CD14-positive monocyte (primary cell): ENCODE results near the gene CDCA4. TPM values are rescaled to one million over a fixed set of nuclear protein-coding genes. Genes with fewer than 3 reads are reported as not detected.
A peak's percentile ranks its signal among the peaks of the same experiment; 100 is the strongest.

Experiments
- DNase-seq, 3 donors: peaks; one replicate each; pipeline ENCODE4 v3.0.0-alpha.2; 2011 to 2022
- H2AFZ ChIP-seq: 2 replicates; pipeline ENCODE4 v1.6.0; 2012; ENCODE audit warnings: mild to moderate bottlenecking, low read depth, low read length, inconsistent platforms; ENCODE audit not compliant: insufficient read depth, poor library complexity, severe bottlenecking
- H3K27ac ChIP-seq, 2 donors: 1 replicate in 1 of 2; 2 replicates in 1 of 2; pipeline ENCODE4 v1.5.1; 2012 to 2013; ENCODE audit warnings: low read length in 2 of 2, control low read depth in 1 of 2, inconsistent platforms in 1 of 2, low read depth in 1 of 2, mild to moderate bottlenecking in 1 of 2
- H3K27me3 ChIP-seq, 2 donors: one replicate each; pipeline versions ENCODE4 v1.6.0 to v1.6.1; 2011 to 2013; ENCODE audit warnings: low read length in 2 of 2; ENCODE audit not compliant: control insufficient read depth in 2 of 2, insufficient read depth in 2 of 2
- H3K36me3 ChIP-seq, 2 donors: replicated peaks in 1 of 2; 1 replicate in 1 of 2; 2 replicates in 1 of 2; pipeline versions ENCODE4 v1.5.1 to v1.6.1; 2012 to 2013; ENCODE audit warnings: low read length in 2 of 2, control low read depth in 1 of 2, inconsistent platforms in 1 of 2, mild to moderate bottlenecking in 1 of 2; ENCODE audit not compliant: insufficient read depth in 2 of 2, control insufficient read depth in 1 of 2
- H3K4me1 ChIP-seq, 2 donors: 1 replicate in 1 of 2; 2 replicates in 1 of 2; pipeline versions ENCODE4 v1.5.1 to v1.6.1; 2012 to 2013; ENCODE audit warnings: low read length in 2 of 2, control low read depth in 1 of 2, inconsistent platforms in 1 of 2, mild to moderate bottlenecking in 1 of 2, moderate library complexity in 1 of 2; ENCODE audit not compliant: insufficient read depth in 2 of 2, control insufficient read depth in 1 of 2
- H3K4me2 ChIP-seq: replicated peaks from 2 replicates; pipeline ENCODE3; 2012; ENCODE audit warnings: low read length, moderate library complexity, mild to moderate bottlenecking; ENCODE audit not compliant: poor library complexity, severe bottlenecking; ENCODE audit errors: extremely low read depth
- H3K4me3 ChIP-seq, 3 experiments: fragments of 200-600 bp in 1 of 3; sonication (generic) in 1 of 3; replicated peaks in 1 of 3; 1 replicate in 2 of 3; 2 replicates in 1 of 3; pipeline ENCODE4 v1.5.1; 2011 to 2013; ENCODE audit warnings: low read length in 3 of 3, mild to moderate bottlenecking in 3 of 3, control low read depth in 2 of 3, low read depth in 2 of 3, inconsistent platforms in 1 of 3, moderate library complexity in 1 of 3
- H3K79me2 ChIP-seq: 2 replicates; pipeline ENCODE4 v1.6.0; 2012; ENCODE audit warnings: mild to moderate bottlenecking, control low read depth, inconsistent platforms, low read length, moderate library complexity; ENCODE audit not compliant: insufficient read depth
- H3K9ac ChIP-seq: 2 replicates; pipeline ENCODE4 v1.6.0; 2017; ENCODE audit warnings: low read length, mild to moderate bottlenecking; ENCODE audit not compliant: insufficient read depth, poor library complexity, severe bottlenecking
- H3K9me3 ChIP-seq, 2 donors: replicated peaks in 1 of 2; 1 replicate in 1 of 2; 2 replicates in 1 of 2; pipeline versions ENCODE4 v1.5.1 to v1.6.1; 2012 to 2013; ENCODE audit warnings: low read length in 2 of 2, control low read depth in 1 of 2; ENCODE audit not compliant: control insufficient read depth in 1 of 2, insufficient read depth in 1 of 2
- H4K20me1 ChIP-seq: 2 replicates; pipeline ENCODE4 v1.6.0; 2012; ENCODE audit warnings: mild to moderate bottlenecking, low read length, control low read depth, moderate library complexity; ENCODE audit not compliant: insufficient read depth
- H3K27ac Mint-ChIP-seq, 7 donors: one replicate each; pipeline ENCODE4 v1.8.0; 2020; ENCODE audit warnings: mild to moderate bottlenecking in 7 of 7, mixed read lengths in 7 of 7, moderate library complexity in 6 of 7, inconsistent platforms in 2 of 7
- H3K27me3 Mint-ChIP-seq, 3 donors: one replicate each; pipeline ENCODE4 v1.8.0; 2021 to 2022; ENCODE audit warnings: low read depth in 3 of 3, mild to moderate bottlenecking in 3 of 3, mixed read lengths in 3 of 3, moderate library complexity in 3 of 3, inconsistent platforms in 1 of 3
- H3K36me3 Mint-ChIP-seq, 2 donors: one replicate each; pipeline ENCODE4 v1.8.0; 2020; ENCODE audit warnings: mixed read lengths in 2 of 2, inconsistent platforms in 1 of 2, mild to moderate bottlenecking in 1 of 2
- H3K4me1 Mint-ChIP-seq: one replicate; pipeline ENCODE4 v1.8.0; 2020; ENCODE audit warnings: mild to moderate bottlenecking, mixed read lengths
- H3K4me3 Mint-ChIP-seq, 2 donors: one replicate each; pipeline ENCODE4 v1.8.0; 2020; ENCODE audit warnings: mild to moderate bottlenecking in 2 of 2, mixed read lengths in 2 of 2, moderate library complexity in 1 of 2
- H3K9me3 Mint-ChIP-seq, 7 donors: one replicate each; pipeline ENCODE4 v1.8.0; 2020 to 2022; ENCODE audit warnings: mixed read lengths in 7 of 7, mild to moderate bottlenecking in 6 of 7, moderate library complexity in 6 of 7, inconsistent platforms in 2 of 7
- WGBS: methylation state at CpG from one replicate; pipeline ENCODE4 v1.1.5; 2013; ENCODE audit warnings: missing lambda C conversion rate; ENCODE audit not compliant: insufficient coverage; 5-methylcytosine and 5-hydroxymethylcytosine counted together
- intact Hi-C, 2 donors: fragments of 100-400 bp; cut with micrococcal nuclease; formaldehyde crosslinking; loops; one replicate each; pipeline versions ENCODE4 v1.15.0 to v1.15.1; 2023
- polyA plus RNA-seq, 3 donors: library from polyadenylated mRNA; depleted of rRNA in 1 of 3; unstranded in 2 of 3; stranded (reverse) in 1 of 3; fragments of 300-500 nt in 2 of 3; fragments of >200 nt in 1 of 3; fragmentation: Illumina TruSeq in 2 of 3; gene quantifications; 1 replicate in 2 of 3; 2 replicates in 1 of 3; pipeline ENCODE4 v1.2.3, GENCODE V29; 2012 to 2021
- TF ChIP-seq, protein P1 (sequence below): fragments of 200-600 bp; IDR thresholded peaks from one replicate; pipeline ENCODE4 v1.8.0; 2022; ENCODE audit warnings: antibody characterized with exemption, mild to moderate bottlenecking

CDCA4 gene
- polyA plus RNA-seq, 3 donors: 8.6 to 12.0 (median 11.6) TPM

DNA sequence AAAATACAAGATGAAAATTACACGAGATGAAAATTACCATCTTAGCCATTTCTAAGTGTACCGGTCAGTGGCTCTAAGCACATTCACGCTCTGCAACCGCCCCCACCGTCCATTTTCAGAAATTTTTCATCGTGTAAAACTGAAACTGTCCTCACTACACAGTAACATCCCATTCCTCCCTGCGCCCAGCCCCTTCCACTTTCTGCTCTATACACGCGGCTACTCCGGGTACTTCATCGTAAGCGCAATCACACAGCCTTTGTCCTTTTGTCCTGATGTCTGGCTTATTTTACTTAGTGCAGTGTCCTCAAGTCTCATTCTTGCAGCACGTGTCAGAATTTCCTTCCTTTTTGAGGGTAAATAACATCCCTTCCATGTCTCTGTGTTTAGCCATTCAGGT lies 47.9 kb upstream of the CDCA4 start:
- TF ChIP-seq, protein P1, sequence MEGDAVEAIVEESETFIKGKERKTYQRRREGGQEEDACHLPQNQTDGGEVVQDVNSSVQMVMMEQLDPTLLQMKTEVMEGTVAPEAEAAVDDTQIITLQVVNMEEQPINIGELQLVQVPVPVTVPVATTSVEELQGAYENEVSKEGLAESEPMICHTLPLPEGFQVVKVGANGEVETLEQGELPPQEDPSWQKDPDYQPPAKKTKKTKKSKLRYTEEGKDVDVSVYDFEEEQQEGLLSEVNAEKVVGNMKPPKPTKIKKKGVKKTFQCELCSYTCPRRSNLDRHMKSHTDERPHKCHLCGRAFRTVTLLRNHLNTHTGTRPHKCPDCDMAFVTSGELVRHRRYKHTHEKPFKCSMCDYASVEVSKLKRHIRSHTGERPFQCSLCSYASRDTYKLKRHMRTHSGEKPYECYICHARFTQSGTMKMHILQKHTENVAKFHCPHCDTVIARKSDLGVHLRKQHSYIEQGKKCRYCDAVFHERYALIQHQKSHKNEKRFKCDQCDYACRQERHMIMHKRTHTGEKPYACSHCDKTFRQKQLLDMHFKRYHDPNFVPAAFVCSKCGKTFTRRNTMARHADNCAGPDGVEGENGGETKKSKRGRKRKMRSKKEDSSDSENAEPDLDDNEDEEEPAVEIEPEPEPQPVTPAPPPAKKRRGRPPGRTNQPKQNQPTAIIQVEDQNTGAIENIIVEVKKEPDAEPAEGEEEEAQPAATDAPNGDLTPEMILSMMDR: no peak
- 58% methylated on average over 9 of the region's 13 CpGs for WGBS
- H3K27ac ChIP-seq: peak overlapping the region; percentile 97 to 99
- peaks cover 37% of the 10 kb centered on the region for H3K79me2 ChIP-seq
- no peaks in the 10 kb centered on the region for H4K20me1 ChIP-seq
- Mint-ChIP-seq H3K4me3 (peak overlapping the region; percentile 2 to 37), H3K36me3 (peaks cover 6 to 7% of the 10 kb centered on the region in 2 donors), H3K9me3 (peaks cover 0 to 3% (median 0%) of the 10 kb centered on the region in 7 donors), H3K4me1 (peaks cover 73% of the 10 kb centered on the region), H3K27ac (peak overlapping the region; percentile 79 to 99 (median 98)), H3K27me3 (peaks cover 0 to 6% (median 4%) of the 10 kb centered on the region in 3 donors)
- no peaks in the 10 kb centered on the region for H3K27me3 ChIP-seq
- peak; percentile 37 to 57 (median 43) for DNase-seq
- peak overlapping the region; percentile 13 for H3K4me2 ChIP-seq
- H3K36me3 ChIP-seq: no peaks in the 10 kb centered on the region
- intact Hi-C loops: loop anchor here (2.0 to 10.0 kb wide), 2 partner anchors 48 to 416 kb away; partner anchors contain the start of genes CDCA4 (in 1 of the 2) and CRIP1 (in 1 of the 2)
- H3K9me3 ChIP-seq: no peaks in the 10 kb centered on the region
- no peak overlapping the region for H3K9ac ChIP-seq
- peaks cover 73% of the 10 kb centered on the region in 2 donors for H3K4me1 ChIP-seq
- H3K4me3 ChIP-seq: peak overlapping the region in 1 of 3 experiments; percentile 29
- no peak overlapping the region for H2AFZ ChIP-seq

DNA sequence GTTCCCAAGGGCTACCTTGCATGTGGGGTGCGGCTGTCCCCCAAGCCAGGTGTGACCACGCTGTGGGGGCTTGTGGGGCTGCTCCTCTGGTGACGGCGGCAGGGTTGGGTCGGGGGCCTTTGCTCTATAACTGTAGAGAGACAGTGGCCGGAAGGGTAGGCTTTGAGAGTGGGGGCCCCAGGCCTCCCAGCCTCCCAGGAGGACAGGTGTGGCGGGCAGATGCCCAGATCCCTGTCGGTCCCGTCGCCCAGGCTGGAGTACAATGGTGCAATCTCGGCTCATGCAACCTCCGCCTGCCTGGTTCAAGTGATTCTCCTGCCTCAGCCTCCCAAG lies 47.1 kb upstream of the CDCA4 start:
- Mint-ChIP-seq H3K9me3 (peaks cover 0 to 3% (median 0%) of the 10 kb centered on the region in 7 donors), H3K27ac (peak overlapping the region in 4 of 7 donors; percentile 43 to 98 (median 84)), H3K36me3 (peaks cover 7% of the 10 kb centered on the region in 2 donors), H3K4me3 (no peak overlapping the region), H3K4me1 (peaks cover 82% of the 10 kb centered on the region), H3K27me3 (peaks cover 0 to 6% (median 4%) of the 10 kb centered on the region in 3 donors)
- no peak overlapping the region for H3K4me2 ChIP-seq
- no peak overlapping the region for H2AFZ ChIP-seq
- peak overlapping the region in 1 of 2 donors; percentile 100 for H3K27ac ChIP-seq
- no peaks in the 10 kb centered on the region for H3K9me3 ChIP-seq
- H3K4me3 ChIP-seq: no peak overlapping the region
- intact Hi-C loops: loop anchor here (2.0 to 10.0 kb wide), 2 partner anchors 47 to 417 kb away; partner anchors contain the start of genes CDCA4 (in 1 of the 2) and CRIP1 (in 1 of the 2)
- no peaks in the 10 kb centered on the region for H3K36me3 ChIP-seq
- no peaks in the 10 kb centered on the region for H3K27me3 ChIP-seq
- WGBS: 90% methylated on average over 12 of the region's 12 CpGs
- DNase-seq: no peak
- TF ChIP-seq, protein P1: no peak
- H3K79me2 ChIP-seq: peaks cover 46% of the 10 kb centered on the region
- peak overlapping the region; percentile 23 for H3K9ac ChIP-seq
- H3K4me1 ChIP-seq: peaks cover 81 to 82% of the 10 kb centered on the region in 2 donors
- H4K20me1 ChIP-seq: no peaks in the 10 kb centered on the region
